Inferior parietal cortex (tissue), 1 donor: ENCODE results near the gene GAREM2.
A peak's percentile ranks its signal among the peaks of the same experiment; 100 is the strongest.
"Not testable (repeated sequence)": the region's sequence is repeated elsewhere in the genome, so short reads cannot be mapped to it uniquely, and the experiment has no call there.

Experiments
- DNase-seq: peaks from one replicate; pipeline ENCODE4 v3.0.0-alpha.2; 2016; ENCODE audit errors: extremely low spot score

GAREM2 gene

GRCh38 chr2:26172871-26173775, at the start of gene GAREM2:
Gene GAREM2, plus strand, starts transcription at chr2:26173088. Its CDS starts 133 bp downstream, at chr2:26173221.
- DNase-seq = no peak

- no peak for DNase-seq
These were observed 49.5 kb upstream of the GAREM2 start for GRCh38 chr2:26123426-26123825.

GRCh38 chr2:26126074-26126473, 46.8 kb upstream of the GAREM2 start:
- no peak for DNase-seq

- no peak for DNase-seq
These were observed 44.7 kb upstream of the GAREM2 start for GRCh38 chr2:26128176-26128575.

GRCh38 chr2:26130763-26131162, 42.1 kb upstream of the GAREM2 start:
- DNase-seq = no peak

- DNase-seq = peak; percentile 78
These were observed 36.4 kb upstream of the GAREM2 start for GRCh38 chr2:26136451-26136850.

GRCh38 chr2:26139269-26140183, 33.4 kb upstream of the GAREM2 start:
- no peak for DNase-seq

GRCh38 chr2:26141145-26141769, 31.6 kb upstream of the GAREM2 start:
- DNase-seq = no peak

- DNase-seq = no peak
These were observed 28.9 kb upstream of the GAREM2 start for GRCh38 chr2:26144031-26144430.

- DNase-seq = peak; percentile 85
These were observed 27.8 kb upstream of the GAREM2 start for GRCh38 chr2:26144953-26145680.

GRCh38 chr2:26148501-26148900, 24.4 kb upstream of the GAREM2 start:
- DNase-seq = no peak

- no peak for DNase-seq
These were observed 22.6 kb upstream of the GAREM2 start for GRCh38 chr2:26150243-26150642.

GRCh38 chr2:26157580-26157979, 15.3 kb upstream of the GAREM2 start:
- no peak for DNase-seq

- no peak for DNase-seq
These were observed 11.0 kb upstream of the GAREM2 start for GRCh38 chr2:26161926-26162325.

- no peak for DNase-seq
These were observed 9.9 kb upstream of the GAREM2 start for GRCh38 chr2:26162963-26163362.

GRCh38 chr2:26164231-26164630, 8.7 kb upstream of the GAREM2 start:
- DNase-seq = peak; percentile 57

- DNase-seq = no peak
These were observed 8.2 kb upstream of the GAREM2 start for GRCh38 chr2:26164641-26165211.

- no peak for DNase-seq
These were observed 7.5 kb upstream of the GAREM2 start for GRCh38 chr2:26165403-26165802.

- not testable (repeated sequence) for DNase-seq
These were observed 6.3 kb upstream of the GAREM2 start for GRCh38 chr2:26166541-26166940.

- no peak for DNase-seq
These were observed 4.1 kb upstream of the GAREM2 start for GRCh38 chr2:26168785-26169184.

GRCh38 chr2:26169226-26169625, 3.7 kb upstream of the GAREM2 start:
- DNase-seq = no peak
